Skeletal muscle tissue (tissue), 4 donors: ENCODE measurements around the gene SUSD3. TPM values are rescaled to one million over a fixed set of nuclear protein-coding genes. Genes with fewer than 3 reads are reported as not detected.

Source experiments
- H3K27ac ChIP-seq: one replicate; pipeline ENCODE4 v1.7.0; 2013; ENCODE audit warnings: mild to moderate bottlenecking, low read depth, low read length, inconsistent platforms
- H3K27me3 ChIP-seq, 3 donors: one replicate each; pipeline ENCODE4 v1.7.0; 2013; ENCODE audit warnings: low read length in 3 of 3; ENCODE audit not compliant: control insufficient read depth in 3 of 3, insufficient read depth in 3 of 3
- H3K36me3 ChIP-seq, 3 donors: one replicate each; pipeline ENCODE4 v1.7.0; 2013; ENCODE audit warnings: low read length in 3 of 3; ENCODE audit not compliant: control insufficient read depth in 3 of 3, insufficient read depth in 3 of 3
- H3K4me1 ChIP-seq, 3 donors: one replicate each; pipeline ENCODE4 v1.7.0; 2013; ENCODE audit warnings: low read length in 3 of 3, mild to moderate bottlenecking in 3 of 3; ENCODE audit not compliant: control insufficient read depth in 3 of 3, insufficient read depth in 3 of 3
- H3K4me3 ChIP-seq, 3 donors: one replicate each; pipeline ENCODE4 v1.7.0; 2013; ENCODE audit warnings: low read length in 3 of 3
- H3K9ac ChIP-seq, 3 donors: one replicate each; pipeline ENCODE4 v1.7.0; 2013; ENCODE audit warnings: low read length in 3 of 3, mild to moderate bottlenecking in 3 of 3, moderate library complexity in 2 of 3, low read depth in 1 of 3
- H3K9me3 ChIP-seq, 3 donors: one replicate each; pipeline ENCODE4 v1.7.0; 2013; ENCODE audit warnings: low read length in 3 of 3; ENCODE audit not compliant: control insufficient read depth in 3 of 3
- total RNA-seq: library from RNA; depleted of rRNA; stranded (reverse); fragments of >200 nt; gene quantifications from one replicate; pipeline ENCODE4 v1.2.3, GENCODE V29; 2014
- donor health status: Osteomylitis.

The SUSD3 gene
- total RNA-seq, 1 donor from 2014 or later: 2.6 TPM

DNA sequence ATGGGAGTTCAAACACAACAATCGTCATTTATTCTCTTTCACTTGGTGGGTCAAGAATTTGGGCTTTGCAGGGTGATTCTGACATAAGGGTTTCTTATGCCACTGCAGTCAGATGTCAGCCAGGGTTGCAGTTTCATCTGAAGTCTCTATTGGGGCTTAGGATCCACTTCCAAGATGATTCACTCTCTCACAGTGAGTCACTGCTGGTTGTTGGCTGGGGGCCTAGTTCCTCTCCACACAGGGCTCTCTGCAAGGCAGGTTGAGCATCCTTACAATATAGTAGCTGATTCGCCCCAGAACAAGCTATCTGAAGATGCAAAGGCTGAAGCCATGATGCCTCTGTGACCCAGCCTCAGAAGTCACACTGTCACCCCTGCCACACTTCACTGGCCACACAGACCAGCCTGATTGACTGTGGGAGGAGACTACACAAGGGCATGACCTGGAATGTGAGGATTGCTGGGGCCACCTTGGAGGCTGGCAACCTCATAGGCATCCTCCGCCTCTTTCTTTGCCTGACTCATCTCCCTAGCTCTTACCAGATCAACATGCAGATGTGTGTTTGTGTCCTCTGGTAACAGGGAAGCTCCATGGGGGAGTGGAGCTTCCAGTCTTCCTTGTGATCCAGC is 33.1 kb downstream of the SUSD3 start:
- Histone ChIP-seq H3K27ac (no peak overlapping the region), H3K9ac (no peak overlapping the region), H3K9me3 (no peaks in the 10 kb centered on the region), H3K4me1 (peaks cover 16 to 31% (median 23%) of the 10 kb centered on the region in 3 donors), H3K36me3 (no peaks in the 10 kb centered on the region), H3K27me3 (no peaks in the 10 kb centered on the region), H3K4me3 (no peak overlapping the region)

- Histone ChIP-seq H3K4me1 (peaks cover 25 to 39% (median 31%) of the 10 kb centered on the region in 3 donors), H3K36me3 (no peaks in the 10 kb centered on the region), H3K27me3 (no peaks in the 10 kb centered on the region), H3K4me3 (no peak overlapping the region), H3K27ac (peak overlapping the region; percentile 62), H3K9me3 (no peaks in the 10 kb centered on the region), H3K9ac (no peak overlapping the region)
These were observed 33.9 kb downstream of the SUSD3 start for GRCh38 chr9:93092251-93092991.

GRCh38 chr9:93093127-93093876 is 34.8 kb downstream of the SUSD3 start:
- Histone ChIP-seq H3K9me3 (no peaks in the 10 kb centered on the region), H3K9ac (peak overlapping the region in 2 of 3 donors; percentile 38 to 40), H3K4me3 (no peak overlapping the region), H3K27ac (peak overlapping the region; percentile 62), H3K4me1 (peaks cover 33 to 48% (median 40%) of the 10 kb centered on the region in 3 donors), H3K27me3 (no peaks in the 10 kb centered on the region), H3K36me3 (no peaks in the 10 kb centered on the region)

- H3K27ac ChIP-seq: peak overlapping the region; percentile 95
- H3K36me3 ChIP-seq: no peaks in the 10 kb centered on the region
- no peak overlapping the region for H3K4me3 ChIP-seq
- H3K4me1 ChIP-seq: peaks cover 41 to 56% (median 48%) of the 10 kb centered on the region in 3 donors
- no peaks in the 10 kb centered on the region for H3K27me3 ChIP-seq
- H3K9ac ChIP-seq: peak overlapping the region in 2 of 3 donors; percentile 74 to 85
- H3K9me3 ChIP-seq: no peaks in the 10 kb centered on the region
These were observed 35.6 kb downstream of the SUSD3 start for GRCh38 chr9:93093877-93094657.

DNA sequence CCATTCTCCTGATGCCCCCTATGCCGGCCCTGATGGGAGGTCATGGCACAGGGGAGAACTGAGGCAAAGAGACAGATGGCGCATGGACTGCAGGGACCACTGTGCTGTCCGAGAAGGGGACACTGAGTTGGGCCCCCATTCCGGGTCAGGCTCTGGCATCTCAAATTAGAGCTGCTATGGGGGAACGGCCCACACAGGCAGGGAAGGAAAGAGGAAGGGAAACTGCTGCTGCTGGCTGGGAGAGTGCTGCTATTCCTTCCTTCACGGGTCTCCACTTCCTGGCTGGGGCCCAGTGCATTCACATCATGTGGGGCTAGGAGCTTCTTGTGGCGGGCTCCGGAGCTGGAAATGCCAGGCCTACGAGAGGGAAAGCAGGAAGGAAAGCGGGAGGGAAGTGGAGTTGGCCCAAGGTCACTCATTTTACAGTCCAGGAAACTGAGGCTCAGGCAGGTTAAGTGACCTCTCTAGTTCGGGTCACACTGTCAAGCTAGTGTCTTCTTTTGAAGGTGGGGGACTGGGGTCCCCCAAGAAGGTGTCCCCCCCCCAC is 36.2 kb downstream of the SUSD3 start:
- Histone ChIP-seq H3K4me1 (peaks cover 47 to 63% (median 54%) of the 10 kb centered on the region in 3 donors), H3K9me3 (no peaks in the 10 kb centered on the region), H3K4me3 (peak overlapping the region; percentile 74 to 76 (median 74)), H3K27ac (peak overlapping the region; percentile 95), H3K36me3 (no peaks in the 10 kb centered on the region), H3K9ac (peak overlapping the region; percentile 74 to 85 (median 84)), H3K27me3 (no peaks in the 10 kb centered on the region)

- Histone ChIP-seq H3K27me3 (no peaks in the 10 kb centered on the region), H3K9ac (peak overlapping the region; percentile 74 to 85 (median 84)), H3K4me1 (peaks cover 47 to 67% (median 56%) of the 10 kb centered on the region in 3 donors), H3K4me3 (peak overlapping the region; percentile 74 to 76 (median 74)), H3K27ac (peak overlapping the region; percentile 96), H3K36me3 (no peaks in the 10 kb centered on the region), H3K9me3 (no peaks in the 10 kb centered on the region)
These were observed 37.0 kb downstream of the SUSD3 start for GRCh38 chr9:93095205-93096130.

DNA sequence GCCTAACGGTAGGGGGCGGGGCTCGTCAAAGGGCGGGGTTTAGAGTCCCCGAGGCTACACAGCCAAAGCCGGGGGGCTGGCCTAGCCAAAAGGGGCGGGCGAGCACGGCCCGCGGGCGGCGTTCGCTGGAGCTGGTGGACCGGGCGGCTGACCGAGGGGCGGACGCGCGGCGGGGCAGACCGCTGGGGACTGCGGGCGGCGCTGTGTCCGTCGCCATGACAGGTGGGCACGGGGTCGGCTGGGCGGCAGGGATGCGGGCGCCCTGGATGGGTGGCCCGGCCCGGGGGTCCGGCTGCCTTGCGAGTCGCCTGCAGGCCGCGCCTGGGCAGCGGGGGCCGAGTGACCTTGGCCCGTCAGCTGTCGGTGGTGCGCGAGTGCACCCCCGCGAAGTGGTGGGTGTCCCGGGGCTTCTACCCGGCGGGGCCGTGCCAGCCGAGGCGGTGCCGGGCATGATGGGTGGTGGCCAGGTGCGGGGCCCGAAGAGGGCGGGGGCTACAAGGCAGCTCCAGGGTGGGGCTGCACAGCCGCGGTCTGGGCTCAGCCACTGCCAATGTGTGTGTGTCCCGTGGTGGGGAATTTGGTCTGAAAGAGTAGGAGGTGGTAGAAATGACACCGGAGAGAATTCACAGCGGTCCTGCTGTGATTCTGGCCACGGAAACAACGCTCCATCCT is 37.8 kb downstream of the SUSD3 start, which contains the start of gene CARD19:
CARD19 (plus strand) TSS at position 87 of the 672 bp plus-strand sequence; CDS start at position 216, 129 bp downstream.
- Histone ChIP-seq H3K9me3 (no peaks in the 10 kb centered on the region), H3K4me1 (peaks cover 47 to 67% (median 56%) of the 10 kb centered on the region in 3 donors), H3K27me3 (no peaks in the 10 kb centered on the region), H3K36me3 (no peaks in the 10 kb centered on the region), H3K4me3 (peak within 1 kb of the TSS; percentile 87 to 91 (median 88)), H3K9ac (peak within 1 kb of the TSS; percentile 91 to 92 (median 92)), H3K27ac (peak within 1 kb of the TSS; percentile 96)

DNA sequence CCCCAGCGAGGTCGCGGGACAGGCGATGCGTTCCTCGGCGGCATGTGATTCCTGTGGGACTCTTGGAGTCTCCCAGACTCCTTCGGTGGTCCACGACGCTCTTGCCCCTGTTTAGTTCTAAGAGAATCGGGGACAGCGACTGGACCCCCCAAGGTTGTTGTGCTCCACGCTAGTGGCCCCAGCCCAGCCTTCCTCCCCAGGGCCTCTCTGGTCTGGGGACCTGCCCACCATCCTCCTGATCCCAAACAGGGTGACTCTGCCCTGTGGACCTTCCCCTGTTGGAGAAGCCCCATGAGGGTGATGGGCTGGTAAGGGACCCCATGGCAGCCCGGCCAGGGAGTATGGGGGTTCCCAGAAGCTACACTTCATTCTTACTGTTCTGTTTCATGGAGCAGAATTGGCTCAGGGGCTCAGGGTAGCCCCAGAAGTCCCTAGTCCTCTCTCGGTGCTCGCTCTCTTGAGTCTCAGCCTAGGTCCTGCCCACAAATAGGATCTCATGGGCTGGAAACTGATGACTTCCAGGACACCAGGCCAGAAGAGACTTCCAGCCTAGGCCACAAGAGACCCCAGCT is 38.4 kb downstream of the SUSD3 start:
- Histone ChIP-seq H3K27ac (peak overlapping the region; percentile 96), H3K4me1 (peaks cover 47 to 67% (median 56%) of the 10 kb centered on the region in 3 donors), H3K4me3 (peak overlapping the region; percentile 87 to 91 (median 88)), H3K9ac (peak overlapping the region; percentile 91 to 92 (median 92)), H3K36me3 (no peaks in the 10 kb centered on the region), H3K9me3 (no peaks in the 10 kb centered on the region), H3K27me3 (no peaks in the 10 kb centered on the region)
